ENCODE data around the gene MAPK6.
A peak's percentile ranks its signal among the peaks of the same experiment; 100 is the strongest.

The MAPK6 gene

DNA sequence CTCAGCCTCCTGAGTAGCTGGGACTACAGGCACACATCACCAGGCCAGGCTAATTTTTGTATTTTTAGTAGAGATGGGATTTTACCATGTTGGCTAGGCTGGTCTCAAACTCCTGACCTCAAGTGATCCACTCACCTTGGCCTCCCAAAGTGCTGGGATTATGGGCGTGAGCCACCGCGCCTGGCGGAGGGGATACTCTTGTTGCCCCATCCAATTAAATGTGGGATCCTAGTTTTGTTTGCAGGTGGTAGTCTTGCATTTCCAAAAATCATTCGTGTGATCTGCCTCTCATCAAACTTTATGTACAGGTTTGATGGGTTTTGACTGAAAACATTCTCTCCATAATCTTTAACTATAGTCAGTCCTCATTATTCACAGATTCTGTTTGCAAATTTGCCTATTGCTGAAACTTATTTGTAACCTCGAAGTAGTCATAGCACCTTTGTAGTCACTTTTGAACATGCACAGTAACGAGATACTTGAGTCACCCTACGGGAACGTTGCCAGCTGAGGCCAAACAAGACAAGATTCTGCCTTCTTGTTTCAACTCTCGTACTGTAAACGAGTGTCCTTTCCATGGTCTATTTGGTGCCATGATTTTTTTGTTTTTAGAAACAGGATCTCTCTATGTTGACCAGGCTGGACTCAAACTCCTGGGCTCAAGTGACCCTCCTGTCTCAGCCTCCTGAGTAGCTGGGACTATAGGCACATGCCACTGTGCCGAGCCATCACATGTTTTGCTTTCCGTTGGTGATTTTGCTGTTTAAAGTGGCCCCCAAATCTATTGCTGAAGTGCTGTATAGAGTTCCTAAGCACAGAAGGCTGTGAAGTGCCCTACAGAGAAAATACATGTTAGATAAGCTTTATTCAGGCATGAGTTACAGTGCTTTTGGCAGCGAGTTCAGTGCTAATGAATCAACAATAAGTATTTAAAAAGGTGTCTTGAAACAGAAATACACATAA, 8.1 kb upstream of the MAPK6 start:
- DNase-seq (ENCODE audit: low spot score), result peak; percentile 29

DNA sequence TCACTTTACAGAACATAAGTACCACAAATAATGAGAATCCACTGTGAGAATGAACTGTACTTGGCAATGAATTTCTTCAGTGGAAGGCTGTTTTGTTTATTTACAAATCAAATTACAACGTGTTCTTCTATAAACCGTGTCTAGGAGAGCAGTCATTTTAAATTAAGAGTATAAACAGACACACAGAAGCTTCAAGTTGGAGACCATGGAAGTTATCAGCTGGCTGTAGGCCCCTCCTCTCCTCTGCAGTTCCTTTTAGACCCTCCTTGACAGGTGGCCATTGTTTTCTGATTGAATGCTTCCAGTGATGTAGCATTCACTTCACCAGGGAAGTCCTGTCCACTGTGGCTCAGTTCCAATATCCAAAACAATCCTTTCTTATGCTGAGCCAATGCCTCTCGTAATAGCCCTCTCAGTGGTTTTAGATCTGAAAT, 7.3 kb upstream of the MAPK6 start:
- DNase-seq (ENCODE audit: low spot score), result no peak

- DNase-seq (ENCODE audit: low spot score), result no peak
Observed at GRCh38 chr15:52012210-52012609, 6.8 kb upstream of the MAPK6 start.

- DNase-seq (ENCODE audit: low spot score), result no peak
Observed at GRCh38 chr15:52013151-52013791, 5.7 kb upstream of the MAPK6 start.

DNA sequence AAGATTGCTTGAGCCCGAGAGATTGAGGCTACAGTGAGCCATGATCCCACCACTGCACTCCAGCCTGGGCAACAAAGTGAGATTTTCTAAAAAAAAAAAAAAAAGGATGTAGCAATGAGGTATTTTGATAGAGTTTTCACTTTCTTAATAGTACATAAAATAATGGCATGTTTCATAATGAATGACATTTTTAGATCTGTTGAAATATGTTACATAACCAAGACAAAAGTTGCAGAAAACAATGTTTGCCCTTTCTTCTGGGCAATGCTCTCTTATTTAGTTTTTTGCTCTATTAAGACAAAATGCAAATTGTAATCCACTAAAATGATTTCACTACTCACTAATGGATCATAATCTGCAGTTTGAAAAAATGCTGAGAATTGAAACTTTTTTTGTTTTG, 4.4 kb upstream of the MAPK6 start:
- no peak for DNase-seq (ENCODE audit: low spot score)

- no peak for DNase-seq (ENCODE audit: low spot score)
Observed at GRCh38 chr15:52016316-52016715, 2.7 kb upstream of the MAPK6 start.

- DNase-seq (ENCODE audit: low spot score), result no peak
Observed at GRCh38 chr15:52018244-52018643, 775 bp upstream of the MAPK6 start.

DNA sequence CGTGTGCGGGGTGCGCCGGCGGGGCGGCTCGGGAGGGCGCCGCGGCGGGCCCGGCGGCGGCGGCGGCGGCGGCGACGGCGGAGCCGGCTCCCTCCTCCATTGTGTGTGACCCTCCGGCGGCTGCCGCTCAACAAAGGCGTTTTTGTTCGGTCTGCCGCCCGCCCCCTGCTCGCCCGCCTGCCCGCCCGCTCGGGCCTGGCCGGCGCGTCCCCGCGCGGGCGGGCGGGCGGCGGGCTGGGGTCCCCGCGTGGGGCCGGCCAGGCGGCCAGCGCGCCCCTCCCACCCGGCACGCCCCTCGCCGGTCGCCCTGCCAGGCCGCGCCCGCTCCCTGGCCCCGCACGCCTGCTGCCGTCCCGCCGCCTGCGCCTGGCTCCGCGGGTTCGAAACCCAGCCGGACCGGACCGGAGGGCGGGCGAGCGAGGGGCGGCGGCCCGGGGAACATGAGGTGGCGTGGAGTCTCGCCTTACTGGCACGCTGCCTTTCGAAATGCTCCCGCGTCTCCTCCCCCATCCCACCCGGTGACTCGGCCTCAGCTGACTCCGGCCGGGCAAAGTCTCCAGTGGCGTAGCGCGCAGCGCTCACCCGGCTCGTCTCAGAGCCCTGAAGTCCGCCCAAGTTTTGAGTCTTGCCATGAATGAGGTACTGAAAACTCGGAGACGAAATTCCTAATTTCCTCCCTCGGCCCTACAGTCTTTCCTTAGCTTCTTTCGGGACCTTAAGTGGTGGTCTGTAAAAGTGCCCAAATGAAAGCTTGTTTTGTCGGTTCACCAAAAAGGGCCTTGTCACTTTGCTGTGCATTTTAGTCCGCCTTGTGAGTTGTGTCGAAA, 588 bp downstream of the MAPK6 start:
- peak; percentile 54 for DNase-seq (ENCODE audit: low spot score)

DNA sequence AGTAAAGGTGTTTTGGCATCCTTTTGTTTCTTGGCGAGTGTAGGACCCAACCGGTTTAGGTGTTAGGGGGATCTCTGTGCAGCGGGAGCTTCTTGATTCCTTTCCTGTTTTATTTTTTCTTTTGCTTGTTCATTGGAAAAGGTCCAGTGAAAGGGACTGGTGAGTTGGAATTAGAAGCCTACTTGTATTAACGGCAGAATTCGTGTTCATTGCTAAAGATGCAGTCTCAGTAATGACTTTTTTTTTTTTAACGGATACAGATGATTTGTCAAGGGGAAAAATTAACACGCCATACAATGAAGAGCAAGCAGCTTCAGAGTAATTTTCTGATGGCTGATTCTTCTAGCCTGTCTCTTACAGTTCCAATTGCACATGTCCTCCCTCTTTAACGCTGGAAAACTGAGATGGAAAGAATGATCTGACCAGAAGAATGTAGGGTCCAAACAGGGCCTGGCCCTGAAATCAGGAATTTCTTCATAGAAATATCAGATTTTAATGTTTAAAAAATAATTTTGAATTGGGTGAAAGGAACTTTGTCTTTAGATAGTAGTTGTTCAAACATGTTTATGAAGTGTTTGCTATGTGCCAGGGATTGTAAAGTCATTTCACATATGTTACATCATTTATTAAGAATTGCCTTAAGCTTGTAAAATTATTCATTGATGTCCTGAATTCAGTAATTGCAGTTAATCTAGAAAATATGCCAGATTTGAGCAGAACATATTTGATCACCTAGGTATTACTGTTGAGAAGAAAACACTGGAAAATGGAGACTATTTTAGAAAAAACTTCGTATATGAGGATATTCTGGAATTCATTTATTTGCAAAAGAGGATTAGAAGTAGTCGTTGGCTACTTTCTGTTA, 1.4 kb downstream of the MAPK6 start:
- DNase-seq (ENCODE audit: low spot score), result no peak

DNA sequence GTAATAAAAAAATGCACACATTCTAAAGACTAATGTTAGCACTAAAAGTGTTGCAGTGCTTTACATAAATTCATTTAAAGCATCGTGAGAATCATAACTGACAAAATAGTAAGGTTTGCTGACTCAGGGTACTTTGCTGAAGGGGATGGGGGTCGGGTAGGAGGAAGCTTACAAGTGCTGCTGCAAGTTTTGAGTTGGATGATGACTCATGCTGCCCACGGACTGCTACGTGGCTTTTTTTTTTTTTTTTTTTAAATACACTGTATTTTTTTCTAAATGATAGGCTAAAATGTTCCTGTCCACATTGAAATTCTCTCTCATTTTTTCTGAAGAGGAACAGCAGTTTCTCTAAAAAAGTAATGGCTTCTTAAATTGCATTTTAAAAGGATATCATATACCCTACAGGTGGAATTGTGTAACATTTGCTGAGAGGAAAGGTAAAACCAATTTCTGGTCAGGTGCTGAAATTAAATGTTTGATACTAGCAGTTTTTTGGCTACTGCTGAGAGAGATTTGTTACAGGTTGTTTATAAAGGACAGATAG, 2.2 kb downstream of the MAPK6 start:
- DNase-seq (ENCODE audit: low spot score), result peak; percentile 85

DNA sequence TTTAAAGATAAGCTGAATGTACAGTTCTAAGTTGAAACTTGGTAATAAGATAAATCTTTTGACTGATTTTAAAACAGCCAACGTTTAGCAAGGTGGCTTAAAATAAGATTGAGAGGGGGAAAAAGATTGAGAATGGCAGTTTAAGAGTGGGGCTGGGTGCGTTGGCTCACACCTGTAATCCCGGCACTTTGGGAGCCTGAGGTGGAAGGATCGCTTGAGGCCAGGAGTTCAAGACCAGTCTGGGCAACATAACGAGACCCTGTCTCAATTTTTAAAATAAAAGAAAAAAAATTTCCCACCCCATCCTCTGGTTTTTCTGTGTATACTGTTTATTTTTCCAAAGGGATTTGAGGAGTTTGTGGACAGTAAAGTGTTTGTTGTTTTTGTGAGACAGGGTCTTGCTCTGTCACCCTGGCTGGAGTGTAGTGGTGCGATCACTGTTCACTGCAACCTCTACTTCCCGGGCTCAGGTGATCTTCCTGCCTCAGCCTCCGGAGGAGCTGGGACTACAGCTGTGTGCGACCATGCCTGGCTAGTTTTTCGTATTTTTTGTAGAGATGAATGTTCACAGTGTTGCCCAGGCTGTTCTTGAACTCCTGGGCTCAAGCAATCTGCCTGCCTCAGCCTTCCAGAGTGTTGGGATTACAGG, 3.0 kb downstream of the MAPK6 start:
- DNase-seq (ENCODE audit: low spot score), result no peak

GRCh38 chr15:52023169-52023922, 4.3 kb downstream of the MAPK6 start:
- DNase-seq (ENCODE audit: low spot score), result no peak

- no peak for DNase-seq (ENCODE audit: low spot score)
Observed at GRCh38 chr15:52028431-52029093, 9.5 kb downstream of the MAPK6 start.

DNA sequence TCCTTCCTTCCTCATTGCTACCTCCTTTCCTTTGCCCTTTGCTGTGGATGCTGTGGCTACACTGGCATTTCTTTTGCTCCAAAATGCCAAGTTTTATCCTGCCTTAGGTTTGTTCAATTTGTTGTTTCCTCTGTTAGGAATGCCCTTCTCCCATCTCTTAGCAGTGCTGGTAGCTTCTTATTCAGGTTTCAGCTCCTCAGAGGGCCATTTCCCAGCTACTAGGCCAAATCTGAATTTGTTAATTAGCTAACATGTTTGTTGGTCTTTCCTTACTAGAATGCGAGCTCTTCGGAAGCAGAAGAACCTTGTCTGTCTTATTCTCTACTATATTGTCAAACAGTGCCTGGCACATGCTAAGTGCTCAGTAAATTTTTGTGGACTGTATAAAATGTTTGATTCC, 11.0 kb downstream of the MAPK6 start:
- no peak for DNase-seq (ENCODE audit: low spot score)

- peak; percentile 26 for DNase-seq (ENCODE audit: low spot score)
Observed at GRCh38 chr15:52031556-52031955, 12.5 kb downstream of the MAPK6 start.

DNA sequence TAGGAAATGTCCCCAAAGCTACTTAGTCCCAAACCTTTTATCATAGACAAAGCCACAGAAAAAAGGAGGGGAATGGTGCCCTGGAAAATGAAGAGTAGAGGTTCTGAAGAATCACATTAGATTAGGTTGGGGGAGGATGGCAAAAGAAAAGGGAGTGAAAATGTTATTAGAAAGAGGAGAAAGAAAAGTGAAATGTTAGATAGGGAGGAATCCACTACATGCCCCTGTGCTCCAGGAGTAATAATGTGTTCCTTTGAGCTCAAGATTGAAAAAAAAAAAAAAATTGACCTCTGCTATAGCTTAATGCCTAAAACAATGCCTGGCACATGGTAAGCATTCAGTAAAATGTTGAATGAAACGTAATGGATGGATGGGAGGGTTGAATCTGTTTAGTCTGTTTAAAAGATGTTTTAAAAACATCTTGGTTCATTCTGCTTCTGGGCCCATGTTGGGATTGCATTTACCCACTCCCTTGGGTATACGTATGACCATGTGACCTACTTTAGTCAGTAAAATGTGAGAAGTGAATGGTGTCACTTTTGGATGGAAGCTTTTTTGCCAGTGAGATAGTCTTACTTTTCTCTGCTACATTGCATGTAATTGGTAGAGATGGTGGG, 19.0 kb downstream of the MAPK6 start:
- DNase-seq (ENCODE audit: low spot score), result no peak

GRCh38 chr15:52039925-52040781, 21.1 kb downstream of the MAPK6 start:
- no peak for DNase-seq (ENCODE audit: low spot score)

Data from CD4-positive, alpha-beta T cell treated with Interleukin-2 at 100 ng/mL for 4 hours (primary cell).